Measurements from ENCODE around the gene GJB5. TPM values are rescaled to one million over a fixed set of nuclear protein-coding genes. Genes with fewer than 3 reads are reported as not detected.

Gene GJB5
- polyA plus RNA-seq, 12 donors, result 0.18 to 10.8 (median 0.38) TPM; not detected in 4

DNA sequence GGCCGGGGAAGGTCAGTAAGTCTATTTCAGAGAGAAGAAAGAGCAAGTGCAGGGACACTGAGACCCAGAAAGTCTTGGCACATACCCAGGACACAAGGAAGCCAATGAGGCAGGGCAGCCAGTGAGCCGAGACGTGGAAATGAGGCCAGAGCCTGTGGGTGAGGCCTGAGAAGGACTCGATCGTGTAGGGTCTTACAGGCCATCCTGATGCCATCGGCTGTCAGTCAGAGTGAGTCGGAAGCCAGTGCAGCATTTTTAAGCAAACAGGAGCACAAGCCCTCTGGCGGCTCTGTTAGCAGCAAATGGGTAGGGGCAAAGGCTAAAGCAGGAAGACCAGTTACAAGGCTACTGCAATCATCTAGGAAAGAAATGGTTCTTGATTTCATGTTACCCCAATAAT lies 20.1 kb downstream of the GJB5 start:
- no peak for DNase-seq

DNA sequence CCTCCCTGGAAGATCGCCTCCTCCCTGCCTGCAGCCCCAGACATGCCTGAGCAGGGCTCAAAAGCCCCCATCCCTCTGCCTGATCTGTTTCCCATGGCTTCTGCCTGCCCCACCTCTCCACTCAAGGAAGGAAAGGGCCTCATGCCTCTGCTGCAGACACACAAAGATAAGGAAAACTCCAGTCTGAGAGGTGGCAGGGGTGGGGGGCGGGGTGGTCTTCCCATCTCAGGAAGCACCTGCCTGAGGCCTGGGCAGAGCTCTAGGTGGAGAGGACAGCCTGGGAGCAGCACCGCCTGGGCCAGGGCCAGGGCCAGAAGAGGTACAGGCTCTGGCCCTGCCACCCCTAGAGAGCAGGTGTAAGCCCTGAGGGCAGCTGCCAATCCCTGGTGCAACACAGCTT lies 22.1 kb downstream of the GJB5 start:
- DNase-seq, result no peak

DNA sequence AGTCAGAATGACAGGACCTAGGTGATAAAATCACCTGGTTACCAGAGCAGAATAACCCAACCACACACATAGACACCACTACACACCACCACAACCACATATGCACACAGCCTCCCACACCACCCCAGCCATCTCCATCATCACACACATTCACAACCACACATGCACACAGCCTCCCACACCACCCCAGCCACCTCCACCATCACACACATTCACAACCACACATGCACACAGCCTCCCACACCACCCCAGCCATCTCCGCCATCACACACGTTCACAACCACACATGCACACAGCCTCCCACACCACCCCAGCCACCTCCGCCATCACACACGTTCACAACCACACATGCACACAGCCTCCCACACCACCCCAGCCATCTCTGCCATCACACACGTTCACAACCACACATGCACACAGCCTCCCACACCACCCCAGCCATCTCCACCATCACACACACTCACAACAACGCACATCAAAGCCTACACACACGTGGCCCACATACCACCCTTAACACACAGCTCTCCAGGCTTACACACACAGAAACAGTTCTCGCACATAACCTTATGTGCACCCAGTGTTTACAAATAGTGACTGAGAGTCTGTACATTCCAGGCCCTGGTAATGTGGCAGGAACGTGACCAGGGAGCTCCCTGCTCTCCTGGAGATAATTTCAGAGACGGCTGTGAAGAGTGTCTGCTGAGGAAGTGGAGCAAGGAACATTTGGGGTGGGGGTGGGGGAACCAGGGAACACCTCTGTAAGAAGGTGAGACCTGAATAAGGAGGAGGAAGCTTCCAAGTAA lies 22.9 kb downstream of the GJB5 start:
- no peak for DNase-seq

DNA sequence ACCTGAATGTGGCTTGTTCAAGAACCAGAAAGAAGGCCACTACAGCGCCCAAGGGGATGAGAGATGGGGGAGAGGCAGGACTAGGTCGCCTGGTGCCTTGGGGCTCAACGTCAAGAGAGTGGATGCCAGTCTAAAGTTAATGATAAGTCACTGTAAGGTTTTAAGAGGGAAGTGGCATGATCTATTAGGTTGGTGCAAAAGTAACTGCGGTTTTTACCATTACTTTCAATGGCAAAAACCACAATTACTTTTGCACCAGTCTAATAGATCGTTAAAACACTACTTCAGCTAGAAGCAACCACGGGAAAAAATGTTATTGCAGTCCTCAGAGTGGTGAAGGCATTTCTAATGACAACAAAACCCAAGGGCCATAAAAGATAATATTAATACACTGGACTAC lies 23.5 kb downstream of the GJB5 start:
- no peak for DNase-seq

DNA sequence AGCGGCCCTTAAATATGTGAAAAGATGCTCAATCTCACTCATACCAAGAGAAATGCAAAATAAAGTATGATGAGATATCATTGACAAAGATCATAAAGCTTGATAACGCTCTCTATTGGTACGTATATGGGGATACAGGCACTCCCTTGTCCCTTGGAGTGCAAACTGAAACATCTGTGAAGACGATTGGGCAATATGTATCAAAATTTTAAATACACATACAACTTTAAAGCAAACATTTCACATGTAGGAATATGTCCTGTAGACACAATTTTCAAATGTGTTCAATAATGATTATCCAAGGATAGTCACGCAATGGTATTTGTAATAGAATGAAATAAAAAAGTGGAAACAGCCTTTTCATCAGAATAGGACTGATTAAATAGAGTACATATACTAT lies 24.2 kb downstream of the GJB5 start:
- no peak for DNase-seq

DNA sequence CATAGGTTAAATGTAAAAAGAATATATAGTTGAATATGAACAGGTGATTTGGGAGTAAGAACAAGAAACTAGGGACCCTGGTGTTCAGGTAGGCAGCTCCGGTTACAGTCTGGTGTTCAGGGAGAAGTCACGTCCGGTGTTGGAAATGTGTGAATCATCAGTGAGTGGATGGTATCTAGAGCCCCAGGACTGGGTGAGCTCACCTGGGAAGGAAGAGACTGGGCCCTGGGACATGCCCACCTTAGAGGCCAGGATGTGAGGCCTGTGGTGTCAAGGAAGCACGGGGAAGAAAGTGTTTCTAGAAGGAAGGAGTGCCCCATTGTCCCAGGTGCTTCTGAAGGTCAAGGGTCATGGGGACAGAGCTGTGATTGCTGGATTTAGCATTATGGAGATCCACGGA lies 24.7 kb downstream of the GJB5 start:
- DNase-seq, result no peak

DNA sequence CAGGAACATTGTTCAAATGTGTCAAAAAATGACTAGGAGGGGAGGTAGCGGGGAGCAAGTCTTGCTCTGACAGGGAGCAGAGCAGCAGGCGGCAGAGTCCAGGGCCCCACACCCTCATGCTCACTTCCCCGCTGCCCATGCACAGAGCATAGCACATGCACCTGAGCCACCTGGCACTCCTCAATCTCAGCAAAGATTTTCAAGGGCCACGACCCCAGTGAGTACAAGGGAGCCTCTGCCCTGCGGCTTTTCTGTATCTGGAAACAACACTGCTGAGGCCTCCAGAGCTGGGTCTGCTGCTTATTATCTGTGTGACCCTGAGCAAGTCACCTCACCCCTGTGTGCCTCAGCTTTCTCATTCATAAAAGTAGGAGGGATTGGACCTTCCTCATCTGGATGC lies 25.1 kb downstream of the GJB5 start:
- no peak for DNase-seq

DNA sequence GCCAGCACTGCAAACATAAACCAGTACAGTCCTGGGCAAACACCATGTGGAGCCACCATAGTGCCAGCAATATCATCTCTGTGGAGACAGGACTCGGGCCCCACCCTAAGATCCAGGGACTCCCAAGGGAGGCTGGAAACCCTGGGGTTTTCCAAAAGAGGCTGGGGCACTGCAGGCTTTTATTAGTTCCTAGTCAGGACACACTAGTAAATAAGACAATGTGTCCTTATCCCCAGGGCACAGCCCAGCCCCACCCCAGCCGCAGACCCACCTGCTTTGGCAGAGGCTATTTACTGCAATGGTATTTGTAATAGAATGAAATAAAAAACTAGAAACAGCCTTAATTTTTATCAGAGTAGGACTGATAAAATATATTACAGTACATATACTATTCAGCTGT lies 25.7 kb downstream of the GJB5 start:
- DNase-seq, result no peak

DNA sequence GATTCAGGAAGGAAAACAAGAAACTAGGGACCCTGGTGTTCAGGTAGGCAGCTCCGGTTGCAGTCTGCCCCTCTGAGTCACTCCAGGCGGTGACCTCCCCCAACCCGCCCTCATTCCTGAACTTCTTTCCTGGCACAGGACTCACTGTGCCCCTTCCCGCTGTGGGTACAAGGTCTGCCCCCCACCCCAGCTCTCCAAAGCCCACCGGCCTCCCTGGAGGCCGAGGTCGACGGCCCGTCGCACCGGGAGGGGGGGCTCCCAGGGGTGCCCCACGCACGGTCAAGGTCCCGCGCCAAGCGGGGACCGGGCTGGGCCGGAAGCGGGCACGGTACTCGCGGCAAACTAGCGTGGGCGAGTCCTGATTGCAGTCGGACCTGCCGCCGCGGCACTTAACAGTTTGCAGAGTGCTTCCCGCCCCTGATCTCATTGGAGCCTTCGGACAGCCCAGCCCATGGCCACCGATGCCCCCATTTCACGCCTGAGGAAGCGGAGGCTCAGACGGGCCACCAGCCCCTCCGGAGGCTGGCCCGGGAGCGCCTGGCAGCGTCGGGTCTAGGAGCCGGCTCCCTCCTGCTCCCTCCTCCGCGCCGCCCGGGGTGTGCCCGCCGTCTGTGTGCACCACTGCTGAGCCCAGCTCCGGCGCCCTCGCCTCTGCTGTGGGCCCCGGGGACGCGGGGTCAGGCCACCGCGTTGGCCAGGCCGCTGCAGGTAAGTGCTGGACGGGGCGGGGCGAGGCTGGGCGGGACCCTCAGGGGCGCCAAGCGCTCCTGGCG lies 26.4 kb downstream of the GJB5 start, which contains the start of gene GJB3:
GJB3 (plus strand) TSS at position 144 of the 773 bp plus-strand sequence. CDS start 3,549 bp downstream, outside the sequence.
- no peak for DNase-seq

DNA sequence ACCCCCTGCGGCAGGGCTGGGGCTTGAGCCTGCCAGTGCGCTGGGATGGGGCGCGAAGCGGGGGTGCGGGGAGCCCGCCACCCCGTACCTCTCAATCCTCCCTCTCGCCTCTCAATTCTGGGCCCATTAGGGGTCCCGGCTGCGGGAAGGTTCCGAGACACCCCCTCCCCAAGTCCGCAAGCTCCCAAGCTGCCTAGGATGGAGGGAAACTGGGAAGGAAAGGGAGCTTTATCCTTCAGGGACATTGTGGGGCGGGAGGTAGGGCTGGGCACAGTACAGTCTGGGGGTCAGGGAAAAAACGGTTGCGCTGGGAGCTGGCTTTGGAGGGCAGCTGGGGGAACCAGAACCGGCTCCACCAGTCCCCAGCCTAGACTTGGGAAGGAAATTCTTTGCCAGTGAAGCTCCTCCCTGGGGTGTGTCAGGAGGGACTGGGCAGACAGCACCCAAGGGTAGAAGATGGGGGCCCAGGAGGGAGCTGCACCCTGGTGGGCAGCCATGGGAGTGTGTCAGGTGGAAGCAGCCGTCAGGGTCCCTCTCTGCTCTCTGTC lies 27.1 kb downstream of the GJB5 start:
- no peak for DNase-seq

DNA sequence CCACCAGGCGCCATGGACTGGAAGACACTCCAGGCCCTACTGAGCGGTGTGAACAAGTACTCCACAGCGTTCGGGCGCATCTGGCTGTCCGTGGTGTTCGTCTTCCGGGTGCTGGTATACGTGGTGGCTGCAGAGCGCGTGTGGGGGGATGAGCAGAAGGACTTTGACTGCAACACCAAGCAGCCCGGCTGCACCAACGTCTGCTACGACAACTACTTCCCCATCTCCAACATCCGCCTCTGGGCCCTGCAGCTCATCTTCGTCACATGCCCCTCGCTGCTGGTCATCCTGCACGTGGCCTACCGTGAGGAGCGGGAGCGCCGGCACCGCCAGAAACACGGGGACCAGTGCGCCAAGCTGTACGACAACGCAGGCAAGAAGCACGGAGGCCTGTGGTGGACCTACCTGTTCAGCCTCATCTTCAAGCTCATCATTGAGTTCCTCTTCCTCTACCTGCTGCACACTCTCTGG lies 29.9 kb downstream of the GJB5 start:
- DNase-seq, result no peak

DNA sequence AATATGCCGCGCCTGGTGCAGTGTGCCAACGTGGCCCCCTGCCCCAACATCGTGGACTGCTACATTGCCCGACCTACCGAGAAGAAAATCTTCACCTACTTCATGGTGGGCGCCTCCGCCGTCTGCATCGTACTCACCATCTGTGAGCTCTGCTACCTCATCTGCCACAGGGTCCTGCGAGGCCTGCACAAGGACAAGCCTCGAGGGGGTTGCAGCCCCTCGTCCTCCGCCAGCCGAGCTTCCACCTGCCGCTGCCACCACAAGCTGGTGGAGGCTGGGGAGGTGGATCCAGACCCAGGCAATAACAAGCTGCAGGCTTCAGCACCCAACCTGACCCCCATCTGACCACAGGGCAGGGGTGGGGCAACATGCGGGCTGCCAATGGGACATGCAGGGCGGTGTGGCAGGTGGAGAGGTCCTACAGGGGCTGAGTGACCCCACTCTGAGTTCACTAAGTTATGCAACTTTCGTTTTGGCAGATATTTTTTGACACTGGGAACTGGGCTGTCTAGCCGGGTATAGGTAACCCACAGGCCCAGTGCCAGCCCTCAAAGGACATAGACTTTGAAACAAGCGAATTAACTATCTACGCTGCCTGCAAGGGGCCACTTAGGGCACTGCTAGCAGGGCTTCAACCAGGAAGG lies 30.5 kb downstream of the GJB5 start:
- DNase-seq, result no peak

DNA sequence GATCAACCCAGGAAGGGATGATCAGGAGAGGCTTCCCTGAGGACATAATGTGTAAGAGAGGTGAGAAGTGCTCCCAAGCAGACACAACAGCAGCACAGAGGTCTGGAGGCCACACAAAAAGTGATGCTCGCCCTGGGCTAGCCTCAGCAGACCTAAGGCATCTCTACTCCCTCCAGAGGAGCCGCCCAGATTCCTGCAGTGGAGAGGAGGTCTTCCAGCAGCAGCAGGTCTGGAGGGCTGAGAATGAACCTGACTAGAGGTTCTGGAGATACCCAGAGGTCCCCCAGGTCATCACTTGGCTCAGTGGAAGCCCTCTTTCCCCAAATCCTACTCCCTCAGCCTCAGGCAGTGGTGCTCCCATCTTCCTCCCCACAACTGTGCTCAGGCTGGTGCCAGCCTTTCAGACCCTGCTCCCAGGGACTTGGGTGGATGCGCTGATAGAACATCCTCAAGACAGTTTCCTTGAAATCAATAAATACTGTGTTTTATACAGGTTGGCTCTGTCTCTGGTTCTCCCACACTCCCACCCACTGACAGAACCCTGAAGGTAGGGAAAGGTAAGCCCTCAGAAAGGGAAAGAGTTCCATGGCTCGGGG lies 31.1 kb downstream of the GJB5 start:
- DNase-seq, result no peak

DNA sequence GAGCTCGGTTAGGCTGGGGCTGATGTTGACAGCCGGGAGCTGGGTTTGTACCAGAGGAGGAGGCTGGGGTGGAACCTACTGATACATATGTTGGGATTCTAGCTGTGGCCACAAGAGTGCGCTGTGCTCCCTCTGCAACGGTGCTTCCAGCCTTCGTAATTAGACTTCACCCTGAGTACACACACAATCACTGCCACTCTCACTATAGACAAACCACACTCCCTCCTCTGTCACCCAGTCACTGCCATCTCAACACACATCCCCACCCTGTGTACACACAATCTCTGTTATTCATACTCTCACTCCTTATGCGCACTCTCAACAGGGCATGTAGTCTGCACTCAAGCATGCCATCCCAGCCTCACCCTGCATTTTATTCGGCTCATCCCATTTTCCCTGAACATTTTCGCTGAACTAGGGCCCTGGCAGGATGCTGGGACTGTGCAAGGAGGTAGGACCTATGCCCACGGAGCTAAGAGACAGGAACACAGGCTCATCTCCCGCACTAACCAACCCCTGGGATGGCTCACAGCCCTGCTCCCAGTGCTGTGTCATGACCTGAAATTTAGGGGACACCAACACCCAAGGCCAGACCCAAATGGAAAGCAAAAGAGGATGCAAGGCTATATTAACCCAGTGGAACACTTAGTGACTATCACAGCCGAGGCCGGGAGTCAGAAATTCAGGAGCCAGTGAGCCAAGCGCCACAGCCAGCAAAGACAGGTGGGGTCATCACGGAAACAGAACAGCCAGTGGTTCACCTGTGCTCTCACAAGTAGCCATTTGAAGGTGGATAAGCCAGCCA lies 31.9 kb downstream of the GJB5 start:
- DNase-seq, result peak; percentile 61

DNA sequence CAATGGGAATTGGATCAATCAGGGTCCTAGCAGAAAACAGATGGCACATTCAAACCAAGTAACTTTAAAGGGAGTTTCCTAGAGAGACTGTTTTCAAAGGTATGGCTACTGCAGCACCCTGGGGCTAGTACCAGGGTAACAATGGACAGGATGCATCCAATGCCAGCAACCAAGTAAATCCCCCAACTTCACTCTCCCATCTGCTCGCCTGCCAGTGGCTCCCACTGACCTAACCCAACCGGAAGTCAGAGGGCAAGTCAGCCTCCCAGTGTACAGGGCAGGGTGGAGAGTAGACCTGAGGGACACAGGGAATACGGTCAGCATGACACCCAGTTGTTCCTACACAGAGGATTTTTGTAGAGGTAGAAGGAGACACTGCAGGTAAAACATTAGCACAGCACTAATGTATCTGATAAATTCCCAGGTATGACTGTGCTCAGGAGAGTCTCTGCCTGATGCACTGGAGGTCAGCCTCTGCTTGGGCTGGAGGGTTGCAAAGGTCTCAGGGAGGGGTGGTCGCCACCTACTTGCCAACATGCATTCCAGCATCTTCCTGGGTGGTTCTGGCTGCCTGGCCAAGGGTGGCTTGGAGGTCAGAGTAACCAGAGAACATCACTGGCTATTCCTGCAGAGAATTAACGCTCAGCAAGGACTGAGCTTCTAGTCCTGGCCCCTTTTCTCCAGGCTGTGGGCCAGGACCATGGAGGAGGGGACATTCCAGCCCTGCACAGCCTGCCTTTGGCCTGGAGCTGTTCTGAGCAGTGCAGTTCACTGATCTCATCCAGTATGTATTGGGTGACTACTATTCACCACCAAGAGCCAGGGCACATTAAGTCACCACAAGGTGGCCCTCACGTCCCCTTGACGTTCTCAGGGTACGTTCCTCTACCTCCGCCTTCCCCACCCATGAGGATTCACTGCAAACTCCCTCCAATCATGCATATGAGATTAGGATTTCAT lies 32.9 kb downstream of the GJB5 start:
- DNase-seq, result peak; percentile 12

DNA sequence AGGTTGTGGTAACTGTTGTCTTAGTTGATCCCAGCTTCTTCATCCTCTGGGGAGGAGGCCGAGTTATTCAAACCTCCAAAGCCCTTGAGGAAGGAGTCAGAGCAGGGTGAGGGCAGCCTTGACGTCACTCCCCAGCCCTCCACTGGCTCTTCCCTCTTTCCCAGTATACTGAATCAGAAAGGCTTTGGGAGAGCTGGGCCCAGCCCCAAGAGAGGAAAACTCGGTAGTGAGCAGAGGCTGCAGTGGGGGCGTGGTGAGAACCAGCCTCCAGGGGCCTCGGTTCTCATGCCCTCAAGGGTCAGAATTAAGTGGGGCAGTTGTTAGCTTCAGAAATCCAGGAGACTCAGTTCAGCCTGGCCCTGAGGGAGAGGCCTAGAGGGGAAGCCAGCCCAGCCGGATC lies 36.1 kb downstream of the GJB5 start:
- no peak for DNase-seq

DNA sequence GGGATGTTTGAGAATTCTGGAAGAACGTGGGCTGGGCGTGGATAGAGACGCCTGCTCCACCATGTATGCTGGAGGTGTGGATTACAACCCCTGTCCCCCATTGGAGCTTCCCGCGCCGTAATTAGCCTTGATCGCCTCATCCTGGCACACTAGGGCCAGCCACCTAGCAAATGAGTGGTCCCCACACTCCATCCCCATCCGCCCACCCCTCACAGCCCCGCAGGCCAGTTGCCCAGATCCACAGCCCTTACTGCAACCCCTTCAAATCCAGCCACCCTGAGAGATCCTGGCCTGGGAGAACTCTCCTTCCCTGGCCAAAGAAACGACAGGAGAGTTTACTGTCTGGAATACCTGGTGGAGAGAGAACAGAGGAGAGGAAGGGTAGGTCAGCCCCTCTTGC lies 37.6 kb downstream of the GJB5 start:
- DNase-seq, result no peak

DNA sequence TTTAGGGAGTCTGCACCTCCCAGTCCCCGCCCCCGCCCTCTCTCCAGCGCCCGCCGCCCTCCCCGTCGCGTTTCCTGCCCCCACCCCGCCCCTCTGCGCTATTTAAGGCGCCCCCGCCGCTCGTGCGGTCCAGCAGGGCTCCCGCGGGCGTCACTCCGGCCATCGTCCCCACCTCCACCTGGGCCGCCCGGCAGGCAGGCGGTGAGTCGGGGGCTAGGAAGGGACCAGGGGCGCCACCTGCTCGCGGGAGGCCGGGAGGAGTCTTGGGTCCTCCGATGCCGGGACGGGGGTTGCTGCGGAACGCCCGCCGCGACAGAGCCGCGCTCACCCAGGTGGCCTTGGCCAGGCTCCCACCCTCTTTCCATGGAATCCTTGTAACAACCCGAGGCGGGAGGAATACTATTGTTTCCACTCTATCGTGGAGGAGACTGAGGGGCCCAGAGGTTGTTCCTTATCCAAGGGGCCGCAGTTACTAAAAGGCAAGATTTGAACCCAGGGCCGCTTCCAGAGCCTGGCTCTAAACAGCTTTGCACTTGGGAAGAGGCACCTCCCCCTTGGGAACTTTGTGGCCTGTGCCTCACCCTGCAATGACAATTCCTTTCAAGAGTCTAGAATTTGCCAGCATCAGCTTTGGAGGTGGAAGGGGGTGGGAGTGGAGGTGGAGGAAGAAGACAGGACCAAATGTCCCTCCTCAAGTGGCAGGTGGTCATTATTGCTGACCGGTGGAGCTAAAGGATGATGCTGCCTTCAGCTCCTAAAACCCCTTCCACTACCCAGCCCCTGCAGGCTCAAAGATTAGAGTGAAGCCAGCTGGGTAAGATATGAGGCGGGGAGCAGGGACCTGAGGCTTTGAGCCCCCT lies 38.3 kb downstream of the GJB5 start, which contains the start of gene GJA4:
GJA4 (plus strand) TSS at position 132 of the 860 bp plus-strand sequence. CDS start 1,215 bp downstream, outside the sequence.
- no peak for DNase-seq

All from muscle of arm (tissue), 12 donors.